K562 (cell line): ENCODE data around the gene STT3B. TPM values are rescaled to one million over a fixed set of nuclear protein-coding genes. Genes with fewer than 3 reads are reported as not detected.

Source experiments
- CC2D1A ChIP-seq: fragments of 450-650 bp; IDR thresholded peaks from 2 replicates; pipeline ENCODE4 v1.6.1; 2017; ENCODE audit warnings: mild to moderate bottlenecking
- CREM ChIP-seq: IDR thresholded peaks from 2 replicates; pipeline ENCODE4 v1.6.1; 2014; ENCODE audit warnings: antibody characterized with exemption, low read depth
- MBD1 ChIP-seq: fragments of 250-450 bp; sonication (Bioruptor Pico); IDR thresholded peaks from 2 replicates; pipeline ENCODE4 v1.8.0; 2022; ENCODE audit warnings: inconsistent platforms
- MIER1 ChIP-seq: fragments of 450-650 bp; IDR thresholded peaks from 2 replicates; pipeline ENCODE4 v1.6.1; 2016; ENCODE audit warnings: antibody characterized with exemption, mild to moderate bottlenecking, low read depth
- POLR2AphosphoS2 ChIP-seq: IDR thresholded peaks from 2 replicates; pipeline ENCODE4 v1.6.1; 2012; ENCODE audit warnings: low read length, improper control_type of control experiment
- SNIP1 ChIP-seq: fragments of 450-650 bp; IDR thresholded peaks from 2 replicates; pipeline ENCODE4 v1.7.1; 2017; ENCODE audit warnings: low read depth, mild to moderate bottlenecking
- ZNF609 ChIP-seq: sonication (generic); formaldehyde crosslinking; IDR thresholded peaks from 2 replicates; pipeline ENCODE4 v1.8.1; 2023; ENCODE audit warnings: missing genetic modification reagents, mild to moderate bottlenecking, borderline replicate concordance
- ZNF830 ChIP-seq: fragments of 250-450 bp; sonication (Bioruptor Pico); IDR thresholded peaks from 2 replicates; pipeline ENCODE4 v1.5.0; 2021; ENCODE audit warnings: mild to moderate bottlenecking
- polyA plus RNA-seq, 8 experiments: library from polyadenylated mRNA; depleted of rRNA in 4 of 8; stranded (reverse) in 5 of 8; unstranded in 3 of 8; fragments of >200 nt; fragmentation: Nextera tagmentation in 2 of 8; fragmentation: Illumina TruSeq in 1 of 8; extraction: Ambion mirVana in 2 of 8; extraction: Trizol in 1 of 8; gene quantifications; 2 replicates each; pipeline versions ENCODE4 v1.2.1 to v1.2.3, GENCODE V29; 2011 to 2014; ENCODE audit warnings: inconsistent platforms in 1 of 8, missing spikeins in 1 of 8
- total RNA-seq, 7 experiments: library from RNA; depleted of rRNA in 6 of 7; stranded (reverse); fragments of >200 nt in 6 of 7; fragmentation: Illumina TruSeq in 2 of 7; extraction: Trizol in 2 of 7; gene quantifications; 2 replicates each; pipeline versions ENCODE4 v1.2.1 to v1.2.3, GENCODE V29; 2011 to 2021; ENCODE audit warnings: low replicate concordance in 1 of 7
- TF ChIP-seq, protein P1 (sequence below): fragments of 450-650 bp; conservative IDR thresholded peaks from 2 replicates; pipeline ENCODE4 v1.6.1; 2016; ENCODE audit warnings: missing genetic modification characterization, low read depth, mild to moderate bottlenecking, control low read depth, missing compliant biosample characterization

STT3B gene
- total and polyA plus RNA-seq, 9 of the 15 experiments (the other 6 are each of a cell fraction or from before 2014, with no cell fraction given) = 22.4 to 147 (median 100) TPM

DNA sequence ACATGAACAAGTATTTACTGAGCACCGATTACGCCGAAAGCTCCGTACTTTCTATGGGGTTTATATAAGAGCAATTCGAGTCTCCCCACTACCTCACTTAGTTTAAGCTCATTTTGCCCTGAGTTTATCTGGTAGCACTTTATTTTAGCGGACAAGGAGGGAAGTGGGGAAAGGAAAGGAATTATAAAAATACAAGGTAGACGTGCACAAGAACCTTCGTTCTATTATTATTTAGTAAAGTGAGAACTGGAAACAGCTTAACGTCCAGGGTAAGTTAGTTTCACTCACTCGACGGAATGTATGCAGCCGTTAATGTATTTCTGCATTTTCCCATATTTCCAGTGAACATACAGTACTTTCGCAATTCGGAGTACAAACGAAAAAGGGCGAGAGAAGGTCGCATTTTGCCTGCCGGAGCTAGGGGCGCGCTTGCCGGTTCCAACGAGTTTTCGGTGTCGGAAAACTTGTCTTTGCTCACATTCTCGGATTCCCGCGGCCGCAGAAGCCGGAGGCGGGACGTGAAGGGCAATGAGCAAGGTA lies 1.2 kb upstream of the STT3B start (continued):
- TF ChIP-seq, protein P1, sequence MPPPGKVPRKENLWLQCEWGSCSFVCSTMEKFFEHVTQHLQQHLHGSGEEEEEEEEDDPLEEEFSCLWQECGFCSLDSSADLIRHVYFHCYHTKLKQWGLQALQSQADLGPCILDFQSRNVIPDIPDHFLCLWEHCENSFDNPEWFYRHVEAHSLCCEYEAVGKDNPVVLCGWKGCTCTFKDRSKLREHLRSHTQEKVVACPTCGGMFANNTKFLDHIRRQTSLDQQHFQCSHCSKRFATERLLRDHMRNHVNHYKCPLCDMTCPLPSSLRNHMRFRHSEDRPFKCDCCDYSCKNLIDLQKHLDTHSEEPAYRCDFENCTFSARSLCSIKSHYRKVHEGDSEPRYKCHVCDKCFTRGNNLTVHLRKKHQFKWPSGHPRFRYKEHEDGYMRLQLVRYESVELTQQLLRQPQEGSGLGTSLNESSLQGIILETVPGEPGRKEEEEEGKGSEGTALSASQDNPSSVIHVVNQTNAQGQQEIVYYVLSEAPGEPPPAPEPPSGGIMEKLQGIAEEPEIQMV = no peak
- TF ChIP-seq CREM (0 out of 2 replicates have a peak, but pooled peaks have one; percentile 39), CC2D1A (no peak), MBD1 (CRISPR knock-in tag) (no peak), ZNF609 (CRISPR knock-in tag) (peak; percentile 54; the same call in 1 of the 2 replicates), POLR2AphosphoS2 (no peak), SNIP1 (0 out of 2 replicates have a peak, but pooled peaks have one; percentile 16), ZNF830 (CRISPR knock-in tag) (peak; percentile 30; the same call in 1 of the 2 replicates), MIER1 (peak; percentile 51; the same call in 1 of the 2 replicates)
